ENCODE measurements around the gene PGF.

PGF gene

GRCh38 chr14:74896400-74896799 lies 59.0 kb downstream of the PGF start:
- no peak for DNase-seq

GRCh38 chr14:74893614-74894091 lies 61.7 kb downstream of the PGF start:
- peak; percentile 79 for DNase-seq

- DNase-seq: peak; percentile 34 to 67
These were observed 62.7 kb downstream of the PGF start for GRCh38 chr14:74892745-74893144.

GRCh38 chr14:74891870-74892269 lies 63.5 kb downstream of the PGF start:
- peak; percentile 62 to 68 for DNase-seq

All from inflammatory macrophage (primary cell).